Cardiac septum (tissue), 1 donor: ENCODE measurements around the gene ROR1. TPM values are rescaled to one million over a fixed set of nuclear protein-coding genes. Genes with fewer than 3 reads are reported as not detected.

Experiments used
- total RNA-seq: library from RNA; stranded (reverse); fragmentation: NEBNext Ultra II Directional; extraction: Animal tissue kit (Norgen Biotek cat#: 25700); gene quantifications from one replicate; pipeline ENCODE4 v1.2.1, GENCODE V29; 2021
- donor health status: DM: no; HTN: no; CAD: no.

Gene ROR1
- total RNA-seq, 1 donor from 2014 or later = 34.8 TPM

Other genes with a start within 250 kb of the ROR1 start
- gene PGM1, start 180.6 kb upstream of the ROR1 start, total RNA-seq = 199 TPM